CD4-positive, alpha-beta T cell (primary cell): ENCODE results near the gene AFF3. TPM values are rescaled to one million over a fixed set of nuclear protein-coding genes. Genes with fewer than 3 reads are reported as not detected.

ENCODE experiments used
- ATAC-seq: fragments of 200-7000 bp; cut with Tn5 transposase; one replicate; pipeline ENCODE4 v1.10.0; 2022; ENCODE audit warnings: mild to moderate bottlenecking; ENCODE audit not compliant: poor library complexity
- CTCF ChIA-PET: fragments of 350-600 bp; sonication (Branson Sonifier 250); formaldehyde crosslinking; loops from one replicate; lab custom pipeline; 2021; ENCODE audit warnings: antibody characterized with exemption, inconsistent platforms; lab: Charles Lee
- POLR2A ChIA-PET: fragments of 350-600 bp; sonication (Branson Sonifier 250); formaldehyde crosslinking; loops from one replicate; lab custom pipeline; 2021; ENCODE audit warnings: antibody characterized with exemption, inconsistent platforms; lab: Charles Lee
- DNase-seq, 14 experiments: peaks; one replicate each; pipeline ENCODE4 v3.0.0-alpha.2; 2013 to 2020; ENCODE audit warnings: mixed read lengths in 2 of 14
- H3K27ac ChIP-seq, 2 donors: one replicate each; pipeline versions ENCODE4 v1.5.1 to v1.7.0; 2013; ENCODE audit warnings: low read length in 2 of 2, low read depth in 1 of 2, mild to moderate bottlenecking in 1 of 2
- H3K27me3 ChIP-seq, 2 experiments: 1 replicate in 1 of 2; 2 replicates in 1 of 2; pipeline versions ENCODE4 v1.6.1 to v1.7.0; 2013; ENCODE audit warnings: low read length in 2 of 2, control low read depth in 1 of 2, mild to moderate bottlenecking in 1 of 2, moderate library complexity in 1 of 2; ENCODE audit not compliant: insufficient read depth in 2 of 2, control insufficient read depth in 1 of 2
- H3K36me3 ChIP-seq: one replicate; pipeline ENCODE4 v1.6.1; 2013; ENCODE audit warnings: low read length, control low read depth; ENCODE audit not compliant: insufficient read depth
- H3K4me1 ChIP-seq: one replicate; pipeline ENCODE4 v1.6.1; 2013; ENCODE audit warnings: low read length, control low read depth; ENCODE audit not compliant: insufficient read depth
- H3K4me3 ChIP-seq: one replicate; pipeline ENCODE4 v1.5.1; 2013; ENCODE audit warnings: mild to moderate bottlenecking, low read length, moderate library complexity
- H3K9me3 ChIP-seq, 2 experiments: 1 replicate in 1 of 2; 2 replicates in 1 of 2; pipeline versions ENCODE4 v1.6.1 to v1.7.0; 2013; ENCODE audit warnings: low read length in 2 of 2, mild to moderate bottlenecking in 2 of 2, control low read depth in 1 of 2, moderate library complexity in 1 of 2; ENCODE audit not compliant: control insufficient read depth in 1 of 2, insufficient read depth in 1 of 2
- H3K27ac Mint-ChIP-seq: one replicate; pipeline ENCODE4 v1.8.0; 2020; ENCODE audit warnings: mixed read lengths
- H3K27me3 Mint-ChIP-seq: one replicate; pipeline ENCODE4 v1.8.0; 2021; ENCODE audit warnings: mixed read lengths
- H3K36me3 Mint-ChIP-seq: one replicate; pipeline ENCODE4 v1.8.0; 2021; ENCODE audit warnings: low read depth, mixed read lengths
- H3K4me1 Mint-ChIP-seq: one replicate; pipeline ENCODE4 v1.8.0; 2021; ENCODE audit warnings: low read depth, mixed read lengths
- H3K4me3 Mint-ChIP-seq: one replicate; pipeline ENCODE4 v1.8.0; 2020; ENCODE audit warnings: mild to moderate bottlenecking, mixed read lengths
- H3K9me3 Mint-ChIP-seq: one replicate; pipeline ENCODE4 v1.8.0; 2020; ENCODE audit warnings: mixed read lengths
- intact Hi-C, 2 experiments: fragments of 100-400 bp; cut with DNase I in 1 of 2; cut with micrococcal nuclease in 1 of 2; formaldehyde crosslinking; loops; one replicate each; pipeline versions ENCODE4 v1.15.1 to v1.9.0; 2023 to 2025; cut with DNase I, micrococcal nuclease
- total RNA-seq, 174 experiments: library from RNA in 2 of 174; stranded (reverse) in 2 of 174; gene quantifications; one replicate each; pipeline ENCODE4 v1.2.3 and lab custom pipeline; 2021 to 2026
- TF ChIP-seq, protein P1 (sequence below): fragments of 200-600 bp; IDR thresholded peaks from one replicate; pipeline ENCODE4 v1.8.0; 2022; ENCODE audit warnings: antibody characterized with exemption, mild to moderate bottlenecking

Gene AFF3
- total RNA-seq, 2 experiments from 2014 or later = 15.4 to 15.7 TPM

GRCh38 chr2:99777656-99778290 is 364.6 kb downstream of the AFF3 start:
- TF ChIP-seq, protein P1, sequence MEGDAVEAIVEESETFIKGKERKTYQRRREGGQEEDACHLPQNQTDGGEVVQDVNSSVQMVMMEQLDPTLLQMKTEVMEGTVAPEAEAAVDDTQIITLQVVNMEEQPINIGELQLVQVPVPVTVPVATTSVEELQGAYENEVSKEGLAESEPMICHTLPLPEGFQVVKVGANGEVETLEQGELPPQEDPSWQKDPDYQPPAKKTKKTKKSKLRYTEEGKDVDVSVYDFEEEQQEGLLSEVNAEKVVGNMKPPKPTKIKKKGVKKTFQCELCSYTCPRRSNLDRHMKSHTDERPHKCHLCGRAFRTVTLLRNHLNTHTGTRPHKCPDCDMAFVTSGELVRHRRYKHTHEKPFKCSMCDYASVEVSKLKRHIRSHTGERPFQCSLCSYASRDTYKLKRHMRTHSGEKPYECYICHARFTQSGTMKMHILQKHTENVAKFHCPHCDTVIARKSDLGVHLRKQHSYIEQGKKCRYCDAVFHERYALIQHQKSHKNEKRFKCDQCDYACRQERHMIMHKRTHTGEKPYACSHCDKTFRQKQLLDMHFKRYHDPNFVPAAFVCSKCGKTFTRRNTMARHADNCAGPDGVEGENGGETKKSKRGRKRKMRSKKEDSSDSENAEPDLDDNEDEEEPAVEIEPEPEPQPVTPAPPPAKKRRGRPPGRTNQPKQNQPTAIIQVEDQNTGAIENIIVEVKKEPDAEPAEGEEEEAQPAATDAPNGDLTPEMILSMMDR = no peak
- peaks cover 8% of the 10 kb centered on the region for H3K9me3 Mint-ChIP-seq
- H3K27ac Mint-ChIP-seq = no peak overlapping the region
- DNase-seq (no peak), ATAC-seq (no peak)
- Histone ChIP-seq H3K27ac (no peak overlapping the region), H3K27me3 (no peaks in the 10 kb centered on the region), H3K4me3 (no peak overlapping the region), H3K9me3 (no peaks in the 10 kb centered on the region), H3K36me3 (no peaks in the 10 kb centered on the region), H3K4me1 (no peaks in the 10 kb centered on the region)
- H3K4me1 Mint-ChIP-seq = no peaks in the 10 kb centered on the region
- H3K36me3 Mint-ChIP-seq = peaks cover 36% of the 10 kb centered on the region
- ChIA-PET CTCF (interaction anchor here (0.7 kb wide), 1 partner anchor 44 kb away, joined by 3 read pairs; no protein-coding TSS in a partner anchor), POLR2A (no interaction called here)
- H3K4me3 Mint-ChIP-seq = no peak overlapping the region
- intact Hi-C loops = no loop called here
- no peaks in the 10 kb centered on the region for H3K27me3 Mint-ChIP-seq

GRCh38 chr2:99776906-99777646 is 365.3 kb downstream of the AFF3 start:
- H3K27ac Mint-ChIP-seq = no peak overlapping the region
- TF ChIP-seq, protein P1 = no peak
- no peaks in the 10 kb centered on the region for H3K27me3 ChIP-seq
- H3K36me3 ChIP-seq = no peaks in the 10 kb centered on the region
- ChIA-PET CTCF (interaction anchor here (0.7 kb wide), 1 partner anchor 45 kb away, joined by 3 read pairs; no protein-coding TSS in a partner anchor), POLR2A (no interaction called here)
- no peak overlapping the region for H3K4me3 Mint-ChIP-seq
- H3K4me1 Mint-ChIP-seq = no peaks in the 10 kb centered on the region
- no peak overlapping the region for H3K27ac ChIP-seq
- peaks cover 36% of the 10 kb centered on the region for H3K36me3 Mint-ChIP-seq
- H3K4me3 ChIP-seq = no peak overlapping the region
- DNase-seq = no peak
- ATAC-seq = no peak
- H3K9me3 ChIP-seq = no peaks in the 10 kb centered on the region
- no peaks in the 10 kb centered on the region for H3K27me3 Mint-ChIP-seq
- intact Hi-C loops = no loop called here
- H3K4me1 ChIP-seq = no peaks in the 10 kb centered on the region
- H3K9me3 Mint-ChIP-seq = peaks cover 8% of the 10 kb centered on the region

DNA sequence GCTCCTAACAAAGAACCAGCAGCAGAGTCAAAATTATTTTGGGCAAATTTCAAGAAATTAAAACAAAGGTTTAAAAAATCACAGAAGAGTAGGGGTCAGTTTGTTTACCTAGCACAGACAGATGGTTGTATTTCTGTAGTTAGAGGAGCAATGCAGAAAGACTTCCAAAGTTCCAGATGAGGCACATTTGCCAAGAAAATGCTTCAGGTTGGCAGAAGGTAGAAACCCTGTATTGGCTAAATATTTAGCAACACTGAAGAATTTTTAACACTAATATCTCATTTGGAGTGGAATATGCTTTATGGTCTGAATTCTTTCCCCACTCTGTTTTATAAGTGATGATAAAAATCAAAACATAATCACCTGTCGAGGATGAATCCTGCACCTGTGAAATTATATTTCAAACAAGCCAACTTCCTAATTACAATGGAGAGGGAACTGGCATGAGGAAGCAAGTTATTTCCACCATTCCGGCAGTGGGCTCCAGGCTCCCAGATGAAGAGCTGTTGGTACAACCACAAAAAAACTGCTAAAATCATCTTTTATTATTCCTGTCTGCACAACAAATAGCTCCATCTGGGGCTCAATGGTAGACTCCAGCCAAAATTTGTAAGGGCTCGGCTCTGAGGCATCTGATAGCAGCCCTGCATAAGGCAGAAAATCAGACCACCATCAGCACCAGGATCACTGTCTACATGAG is 366.0 kb downstream of the AFF3 start:
- H3K36me3 Mint-ChIP-seq = peaks cover 36% of the 10 kb centered on the region
- no peak overlapping the region for H3K4me3 Mint-ChIP-seq
- H3K4me1 Mint-ChIP-seq = no peaks in the 10 kb centered on the region
- Histone ChIP-seq H3K36me3 (no peaks in the 10 kb centered on the region), H3K27ac (no peak overlapping the region), H3K4me1 (no peaks in the 10 kb centered on the region), H3K9me3 (no peaks in the 10 kb centered on the region), H3K4me3 (no peak overlapping the region), H3K27me3 (no peaks in the 10 kb centered on the region)
- no peaks in the 10 kb centered on the region for H3K27me3 Mint-ChIP-seq
- H3K9me3 Mint-ChIP-seq = peaks cover 8% of the 10 kb centered on the region
- TF ChIP-seq, protein P1 = no peak
- ChIA-PET POLR2A (no interaction called here), CTCF (no interaction called here)
- no peak for DNase-seq
- intact Hi-C loops = no loop called here
- no peak for ATAC-seq
- no peak overlapping the region for H3K27ac Mint-ChIP-seq
